ENCODE data around the gene UQCC2.

UQCC2 gene

GRCh38 chr6:33670086-33670660 is 41.3 kb downstream of the UQCC2 start:
- DNase-seq (ENCODE audit: low read depth), result no peak
- no peak overlapping the region for H3K4me3 ChIP-seq (ENCODE audit: low read length)
- TF ChIP-seq, protein P1, sequence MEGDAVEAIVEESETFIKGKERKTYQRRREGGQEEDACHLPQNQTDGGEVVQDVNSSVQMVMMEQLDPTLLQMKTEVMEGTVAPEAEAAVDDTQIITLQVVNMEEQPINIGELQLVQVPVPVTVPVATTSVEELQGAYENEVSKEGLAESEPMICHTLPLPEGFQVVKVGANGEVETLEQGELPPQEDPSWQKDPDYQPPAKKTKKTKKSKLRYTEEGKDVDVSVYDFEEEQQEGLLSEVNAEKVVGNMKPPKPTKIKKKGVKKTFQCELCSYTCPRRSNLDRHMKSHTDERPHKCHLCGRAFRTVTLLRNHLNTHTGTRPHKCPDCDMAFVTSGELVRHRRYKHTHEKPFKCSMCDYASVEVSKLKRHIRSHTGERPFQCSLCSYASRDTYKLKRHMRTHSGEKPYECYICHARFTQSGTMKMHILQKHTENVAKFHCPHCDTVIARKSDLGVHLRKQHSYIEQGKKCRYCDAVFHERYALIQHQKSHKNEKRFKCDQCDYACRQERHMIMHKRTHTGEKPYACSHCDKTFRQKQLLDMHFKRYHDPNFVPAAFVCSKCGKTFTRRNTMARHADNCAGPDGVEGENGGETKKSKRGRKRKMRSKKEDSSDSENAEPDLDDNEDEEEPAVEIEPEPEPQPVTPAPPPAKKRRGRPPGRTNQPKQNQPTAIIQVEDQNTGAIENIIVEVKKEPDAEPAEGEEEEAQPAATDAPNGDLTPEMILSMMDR (conservative IDR thresholded peaks at IDR 0.05; ENCODE audit: low read depth, low read length), result no peak

DNA sequence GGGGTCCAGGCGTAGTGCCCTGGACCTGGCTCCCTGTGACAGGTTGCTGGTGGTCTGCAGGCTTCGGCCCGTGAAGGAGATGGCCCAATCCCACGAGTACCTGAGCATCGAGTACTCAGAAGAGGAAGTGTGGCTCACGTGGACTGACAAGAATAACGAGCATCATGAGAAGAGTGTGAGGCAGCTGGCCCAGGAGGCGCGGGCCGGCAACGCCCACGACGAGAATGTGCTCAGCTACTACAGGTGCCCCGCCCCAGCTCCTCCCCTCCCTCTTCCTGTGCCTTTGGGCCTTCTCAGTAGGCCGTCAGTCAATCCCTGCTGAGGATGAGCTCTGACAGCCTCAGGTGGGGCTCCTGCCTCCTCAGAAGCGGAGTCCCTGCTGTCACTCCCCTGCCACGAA is 42.6 kb downstream of the UQCC2 start:
- TF ChIP-seq, protein P1 (conservative IDR thresholded peaks at IDR 0.05; ENCODE audit: low read depth, low read length), result no peak
- DNase-seq (ENCODE audit: low read depth), result no peak

DNA sequence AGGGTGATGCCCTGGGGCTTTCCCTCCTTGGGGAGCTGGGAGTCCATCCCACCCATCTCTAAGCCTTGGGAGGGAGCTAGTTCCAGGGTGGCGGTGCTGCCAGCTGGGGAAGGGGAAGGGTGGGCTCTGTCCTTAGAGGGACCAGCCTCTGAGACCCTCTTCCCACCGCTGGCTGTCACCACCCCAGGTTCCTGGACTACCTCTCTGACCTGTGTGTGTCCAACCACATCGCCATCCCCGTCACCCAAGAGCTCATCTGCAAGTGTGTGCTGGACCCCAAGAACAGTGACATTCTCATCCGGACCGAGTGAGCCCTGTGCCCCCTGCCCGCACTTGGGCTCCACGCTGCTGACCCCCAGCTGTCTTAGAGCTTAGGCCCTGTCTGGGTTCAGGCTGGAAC is 43.2 kb downstream of the UQCC2 start:
- TF ChIP-seq, protein P1 (conservative IDR thresholded peaks at IDR 0.05; ENCODE audit: low read depth, low read length), result no peak
- no peak overlapping the region for H3K4me3 ChIP-seq (ENCODE audit: low read length)
- DNase-seq (ENCODE audit: low read depth), result no peak

More for the DNA sequence above, 42.6 kb downstream of the UQCC2 start:
- no peak overlapping the region for H3K4me3 ChIP-seq (ENCODE audit: low read length)

- TF ChIP-seq, protein P1 (conservative IDR thresholded peaks at IDR 0.05; ENCODE audit: low read depth, low read length), result no peak
- no peak for DNase-seq (ENCODE audit: low read depth)
- no peak overlapping the region for H3K4me3 ChIP-seq (ENCODE audit: low read length)
Observed at GRCh38 chr6:33667776-33668175, 43.7 kb downstream of the UQCC2 start.

- no peak overlapping the region for H3K4me3 ChIP-seq (ENCODE audit: low read length)
- TF ChIP-seq, protein P1 (conservative IDR thresholded peaks at IDR 0.05; ENCODE audit: low read depth, low read length), result no peak
- DNase-seq (ENCODE audit: low read depth), result no peak
Observed at GRCh38 chr6:33667072-33667471, 44.4 kb downstream of the UQCC2 start.

GRCh38 chr6:33665957-33666356 is 45.5 kb downstream of the UQCC2 start:
- TF ChIP-seq, protein P1 (conservative IDR thresholded peaks at IDR 0.05; ENCODE audit: low read depth, low read length), result no peak
- no peak for DNase-seq (ENCODE audit: low read depth)

DNA sequence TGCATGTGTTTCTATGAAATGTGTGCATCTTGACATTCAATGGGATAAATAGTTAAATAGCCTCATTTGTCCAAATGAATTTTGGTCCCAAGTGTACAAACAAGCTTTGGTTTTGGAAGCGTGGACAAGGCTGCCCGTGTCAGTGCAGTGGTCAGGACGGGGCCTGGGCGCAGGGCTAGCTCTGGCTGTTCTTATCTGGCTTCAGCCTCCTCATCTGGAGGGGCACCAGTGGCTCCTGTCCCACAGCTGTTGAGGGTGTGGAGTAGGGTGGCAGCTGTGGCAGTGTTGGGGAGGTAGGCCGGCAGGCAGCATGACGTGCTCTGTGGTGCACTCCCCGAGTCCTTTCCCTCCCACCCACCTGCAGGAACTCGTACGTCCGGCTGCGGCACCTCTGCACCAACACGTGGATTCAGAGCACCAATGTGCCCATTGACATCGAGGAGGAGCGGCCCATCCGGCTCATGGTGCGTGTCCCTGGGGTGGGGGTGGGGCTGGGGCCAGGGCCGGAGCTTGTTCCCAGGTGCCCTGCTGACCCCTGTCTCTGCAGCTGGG is 46.9 kb downstream of the UQCC2 start:
- no peak for DNase-seq (ENCODE audit: low read depth)
- TF ChIP-seq, protein P1 (conservative IDR thresholded peaks at IDR 0.05; ENCODE audit: low read depth, low read length), result no peak
- H3K4me3 ChIP-seq (ENCODE audit: low read length), result no peak overlapping the region

More at GRCh38 chr6:33665957-33666356, 45.5 kb downstream of the UQCC2 start:
- H3K4me3 ChIP-seq (ENCODE audit: low read length), result no peak overlapping the region

All from retinal pigment epithelial cell (primary cell).